ENCODE data around the gene TPTE2.
"Not testable (repeated sequence)": the region's sequence is repeated elsewhere in the genome, so short reads cannot be mapped to it uniquely, and the experiment has no call there.

TPTE2 gene

GRCh38 chr13:19561127-19561582, at the start of gene TPTE2:
Gene TPTE2, minus strand, starts transcription at chr13:19561532. Its CDS starts 58,298 bp downstream, at chr13:19503234.
- DNase-seq, result not testable (repeated sequence)

- no peak for DNase-seq
Observed at GRCh38 chr13:19607523-19608078, 46.3 kb upstream of the TPTE2 start.

GRCh38 chr13:19606737-19607136, 45.4 kb upstream of the TPTE2 start:
- no peak for DNase-seq

- no peak for DNase-seq
Observed at GRCh38 chr13:19606152-19606551, 44.8 kb upstream of the TPTE2 start.

- DNase-seq, result no peak
Observed at GRCh38 chr13:19605161-19605955, 44.0 kb upstream of the TPTE2 start.

GRCh38 chr13:19604306-19604705, 43.0 kb upstream of the TPTE2 start:
- no peak for DNase-seq

- DNase-seq, result peak; percentile 18
Observed at GRCh38 chr13:19601749-19602725, 40.7 kb upstream of the TPTE2 start.

GRCh38 chr13:19597523-19597922, 36.2 kb upstream of the TPTE2 start:
- DNase-seq, result no peak

GRCh38 chr13:19596960-19597361, 35.6 kb upstream of the TPTE2 start:
- DNase-seq, result no peak

- DNase-seq, result no peak
Observed at GRCh38 chr13:19596086-19596485, 34.8 kb upstream of the TPTE2 start.

GRCh38 chr13:19592657-19593180, 31.4 kb upstream of the TPTE2 start:
- DNase-seq, result no peak

GRCh38 chr13:19591864-19592263, 30.5 kb upstream of the TPTE2 start:
- DNase-seq, result no peak

- no peak for DNase-seq
Observed at GRCh38 chr13:19590423-19590822, 29.1 kb upstream of the TPTE2 start.

GRCh38 chr13:19589312-19589711, 28.0 kb upstream of the TPTE2 start:
- DNase-seq, result no peak

GRCh38 chr13:19587635-19588300, 26.4 kb upstream of the TPTE2 start:
- DNase-seq, result no peak

GRCh38 chr13:19586904-19587634, 25.7 kb upstream of the TPTE2 start:
- DNase-seq, result no peak

GRCh38 chr13:19581675-19582074, 20.3 kb upstream of the TPTE2 start:
- DNase-seq, result no peak

GRCh38 chr13:19575230-19575629, 13.9 kb upstream of the TPTE2 start:
- no peak for DNase-seq

- DNase-seq, result no peak
Observed at GRCh38 chr13:19573120-19573716, 11.9 kb upstream of the TPTE2 start.

- DNase-seq, result no peak
Observed at GRCh38 chr13:19572280-19572679, 10.9 kb upstream of the TPTE2 start.

- DNase-seq, result no peak
Observed at GRCh38 chr13:19567820-19568534, 6.6 kb upstream of the TPTE2 start.

Measured in NCI-H446 treated with DMSO at 0.1 percent for 48 hours (cell line).